ENCODE measurements around the gene LIMA1. TPM values are rescaled to one million over a fixed set of nuclear protein-coding genes. Genes with fewer than 3 reads are reported as not detected.

The LIMA1 gene
- total RNA-seq, 2 experiments from 2014 or later = 6.2 to 20.4 TPM

GRCh38 chr12:50190859-50191258 lies 92.5 kb downstream of the LIMA1 start:
- H3K9me2 ChIP-seq (ENCODE audit: insufficient read depth, low read length) = no peaks in the 10 kb centered on the region
- no peaks in the 10 kb centered on the region for H3K79me2 ChIP-seq (ENCODE audit: insufficient read depth, low read depth, low read length)
- POLR2A ChIA-PET = interaction anchor here (0.5 to 1.2 kb wide), 5 partner anchors 15 to 1873 kb away, joined by 3 to 8 read pairs (median 4); no protein-coding TSS in a partner anchor
- H3K4me3 ChIP-seq (ENCODE audit: low read depth, low read length, poor library complexity, severe bottlenecking) = no peak overlapping the region
- intact Hi-C loops (cut with micrococcal nuclease; ENCODE audit: unreplicated experiment) = no loop called here
- no peak overlapping the region for H3K4me2 ChIP-seq (ENCODE audit: low read length)
- H4K20me1 ChIP-seq (ENCODE audit: insufficient read depth, low read length) = no peaks in the 10 kb centered on the region
- TF ChIP-seq CTCF (conservative IDR thresholded peaks at IDR 0.05; ENCODE audit: low read length) (no peak), EZH2phosphoT487 (IDR thresholded peaks at IDR 0.05; ENCODE audit: borderline replicate concordance, low read depth, low read length) (no peak)
- no peaks in the 10 kb centered on the region for H3K4me1 ChIP-seq (ENCODE audit: insufficient read depth, low read length, poor library complexity, severe bottlenecking)
- DNase-seq (ENCODE audit: low spot score) = no peak
- CTCF ChIA-PET (ENCODE audit: unreplicated experiment) = no interaction called here
- no peak overlapping the region for H3K27ac ChIP-seq (ENCODE audit: low read depth, low read length, poor library complexity, severe bottlenecking)
- H3K9me3 ChIP-seq (ENCODE audit: low read length) = no peaks in the 10 kb centered on the region
- peaks cover 20% of the 10 kb centered on the region for H3K36me3 ChIP-seq (ENCODE audit: insufficient read depth, low read length)
- H2AFZ ChIP-seq (ENCODE audit: low read length) = no peak overlapping the region
- no TSS peak for BruUV-seq (replicated peaks)

- 0 out of 2 replicates have a peak overlapping the region, but pooled peaks have one; percentile 21 for H2AFZ ChIP-seq (ENCODE audit: low read length)
- POLR2A ChIA-PET = interaction anchor here (0.7 kb wide), 1 partner anchor 24 kb away, joined by 3 read pairs; no protein-coding TSS in a partner anchor
Observed at GRCh38 chr12:50188875-50189575, 94.3 kb downstream of the LIMA1 start.

More at GRCh38 chr12:50188875-50189575, 94.3 kb downstream of the LIMA1 start:
- Histone ChIP-seq H3K9me2 (ENCODE audit: insufficient read depth, low read length) (no peaks in the 10 kb centered on the region), H3K4me3 (ENCODE audit: low read depth, low read length, poor library complexity, severe bottlenecking) (no peak overlapping the region), H3K9me3 (ENCODE audit: low read length) (no peaks in the 10 kb centered on the region), H3K36me3 (ENCODE audit: insufficient read depth, low read length) (peaks cover 18% of the 10 kb centered on the region), H4K20me1 (ENCODE audit: insufficient read depth, low read length) (no peaks in the 10 kb centered on the region), H3K27ac (ENCODE audit: low read depth, low read length, poor library complexity, severe bottlenecking) (no peak overlapping the region), H3K79me2 (ENCODE audit: insufficient read depth, low read depth, low read length) (no peaks in the 10 kb centered on the region), H3K4me1 (ENCODE audit: insufficient read depth, low read length, poor library complexity, severe bottlenecking) (peaks cover under 1% of the 10 kb centered on the region), H3K4me2 (ENCODE audit: low read length) (no peak overlapping the region)
- BruUV-seq (replicated peaks) = no TSS peak
- TF ChIP-seq CTCF (conservative IDR thresholded peaks at IDR 0.05; ENCODE audit: low read length) = no peak
- TF ChIP-seq EZH2phosphoT487 (IDR thresholded peaks at IDR 0.05; ENCODE audit: borderline replicate concordance, low read depth, low read length) = no peak
- CTCF ChIA-PET (ENCODE audit: unreplicated experiment) = no interaction called here
- intact Hi-C loops (cut with micrococcal nuclease; ENCODE audit: unreplicated experiment) = no loop called here
- DNase-seq (ENCODE audit: low spot score) = peak; percentile 31
